Mammary epithelial cell (primary cell): Measurements from ENCODE around the gene RPUSD1.

Experiments used
- EZH2 ChIP-seq: IDR thresholded peaks from 2 replicates; pipeline ENCODE4 v1.6.1; 2012; ENCODE audit warnings: low read length, inconsistent platforms, borderline replicate concordance
- TF ChIP-seq, protein P1 (sequence below), 2 donors: IDR thresholded peaks in 1 of 2; conservative IDR thresholded peaks in 1 of 2; 2 replicates each; pipeline ENCODE4 v1.5.1; 2011 to 2012; ENCODE audit warnings: inconsistent platforms in 2 of 2, low read length in 2 of 2, mild to moderate bottlenecking in 2 of 2, control low read depth in 1 of 2, low read depth in 1 of 2; ENCODE audit not compliant: insufficient read depth in 1 of 2; ENCODE audit errors: extremely low read depth in 1 of 2

DNA sequence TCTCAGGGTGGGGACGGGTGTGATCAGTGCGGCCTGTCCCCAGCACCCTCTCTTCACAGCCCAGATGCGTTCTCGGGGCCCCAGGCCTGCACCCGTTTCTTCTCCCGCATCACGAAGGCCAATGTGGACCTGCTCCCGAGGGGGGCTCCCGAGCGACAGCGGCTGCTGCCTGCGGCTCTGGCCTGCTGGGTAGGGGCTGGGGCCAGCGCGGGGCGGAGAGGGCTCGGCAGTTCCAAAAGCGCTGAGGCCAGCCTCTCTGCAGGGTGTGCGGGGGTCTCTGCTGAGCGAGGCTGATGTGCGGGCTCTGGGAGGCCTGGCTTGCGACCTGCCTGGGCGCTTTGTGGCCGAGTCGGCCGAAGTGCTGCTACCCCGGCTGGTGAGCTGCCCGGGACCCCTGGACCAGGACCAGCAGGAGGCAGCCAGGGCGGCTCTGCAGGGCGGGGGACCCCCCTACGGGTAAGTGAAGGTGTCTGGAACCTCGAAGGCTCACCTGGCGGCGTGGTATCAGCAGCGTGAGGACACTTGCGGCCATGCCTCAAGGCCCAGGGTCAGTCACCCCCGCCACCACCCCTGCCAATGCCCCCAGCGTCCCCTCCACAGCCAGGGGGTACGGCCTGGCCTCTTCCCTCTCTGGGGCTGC, 23.2 kb downstream of the RPUSD1 start:
- TF ChIP-seq, protein P1, sequence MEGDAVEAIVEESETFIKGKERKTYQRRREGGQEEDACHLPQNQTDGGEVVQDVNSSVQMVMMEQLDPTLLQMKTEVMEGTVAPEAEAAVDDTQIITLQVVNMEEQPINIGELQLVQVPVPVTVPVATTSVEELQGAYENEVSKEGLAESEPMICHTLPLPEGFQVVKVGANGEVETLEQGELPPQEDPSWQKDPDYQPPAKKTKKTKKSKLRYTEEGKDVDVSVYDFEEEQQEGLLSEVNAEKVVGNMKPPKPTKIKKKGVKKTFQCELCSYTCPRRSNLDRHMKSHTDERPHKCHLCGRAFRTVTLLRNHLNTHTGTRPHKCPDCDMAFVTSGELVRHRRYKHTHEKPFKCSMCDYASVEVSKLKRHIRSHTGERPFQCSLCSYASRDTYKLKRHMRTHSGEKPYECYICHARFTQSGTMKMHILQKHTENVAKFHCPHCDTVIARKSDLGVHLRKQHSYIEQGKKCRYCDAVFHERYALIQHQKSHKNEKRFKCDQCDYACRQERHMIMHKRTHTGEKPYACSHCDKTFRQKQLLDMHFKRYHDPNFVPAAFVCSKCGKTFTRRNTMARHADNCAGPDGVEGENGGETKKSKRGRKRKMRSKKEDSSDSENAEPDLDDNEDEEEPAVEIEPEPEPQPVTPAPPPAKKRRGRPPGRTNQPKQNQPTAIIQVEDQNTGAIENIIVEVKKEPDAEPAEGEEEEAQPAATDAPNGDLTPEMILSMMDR (conservative IDR thresholded peaks at IDR 0.05 in 1 of 2, IDR thresholded peaks at IDR 0.05 in 1 of 2; ENCODE audit: extremely low read depth in 1 of 2, insufficient read depth in 1 of 2, low read depth in 1 of 2, low read length in 2 of 2) = no peak
- no peak for TF ChIP-seq EZH2
